HG03575 (cell line): ENCODE measurements around the gene CDK19.

Experiments
- ATAC-seq: cut with Tn5 transposase; IDR thresholded peaks from one replicate; pipeline ENCODE4 v1.9.1; 2021; ENCODE audit not compliant: unreplicated experiment, insufficient number of reproducible peaks, low FRiP score; ENCODE audit errors: extremely low read depth

CDK19 gene

GRCh38 chr6:110681543-110682459, 133.5 kb downstream of the CDK19 start:
- ATAC-seq, result no peak

- no peak for ATAC-seq
Observed at GRCh38 chr6:110676396-110676795, 138.9 kb downstream of the CDK19 start.

- ATAC-seq, result no peak
Observed at GRCh38 chr6:110674096-110674495, 141.2 kb downstream of the CDK19 start.

GRCh38 chr6:110672122-110672521, 143.1 kb downstream of the CDK19 start:
- ATAC-seq, result no peak

- ATAC-seq, result no peak
Observed at GRCh38 chr6:110671447-110671846, 143.8 kb downstream of the CDK19 start.

GRCh38 chr6:110665600-110665999, 149.7 kb downstream of the CDK19 start:
- ATAC-seq, result no peak

- ATAC-seq, result no peak
Observed at GRCh38 chr6:110664933-110665332, 150.3 kb downstream of the CDK19 start.

- no peak for ATAC-seq
Observed at GRCh38 chr6:110662490-110663211, 152.6 kb downstream of the CDK19 start.

GRCh38 chr6:110661414-110661813, 153.9 kb downstream of the CDK19 start:
- ATAC-seq, result no peak

GRCh38 chr6:110660066-110660655, 155.1 kb downstream of the CDK19 start:
- ATAC-seq, result no peak

- no peak for ATAC-seq
Observed at GRCh38 chr6:110658631-110659211, 156.5 kb downstream of the CDK19 start.

- ATAC-seq, result no peak
Observed at GRCh38 chr6:110656492-110656891, 158.8 kb downstream of the CDK19 start.

- no peak for ATAC-seq
Observed at GRCh38 chr6:110655821-110656220, 159.4 kb downstream of the CDK19 start.

- ATAC-seq, result no peak
Observed at GRCh38 chr6:110654096-110654820, 161.0 kb downstream of the CDK19 start.

- ATAC-seq, result no peak
Observed at GRCh38 chr6:110653381-110653780, 161.9 kb downstream of the CDK19 start.

GRCh38 chr6:110652520-110652919, 162.7 kb downstream of the CDK19 start:
- ATAC-seq, result no peak

GRCh38 chr6:110650755-110651154, 164.5 kb downstream of the CDK19 start:
- no peak for ATAC-seq

- no peak for ATAC-seq
Observed at GRCh38 chr6:110649704-110650103, 165.6 kb downstream of the CDK19 start.
